GM18858 (cell line): ENCODE data around the gene PAX6.

Experiments used
- ATAC-seq: cut with Tn5 transposase; IDR thresholded peaks from one replicate; pipeline ENCODE4 v1.9.1; 2021; ENCODE audit not compliant: unreplicated experiment

PAX6 gene

GRCh38 chr11:31809541-31809856 is 1.6 kb downstream of the PAX6 start:
- ATAC-seq, result no peak

DNA sequence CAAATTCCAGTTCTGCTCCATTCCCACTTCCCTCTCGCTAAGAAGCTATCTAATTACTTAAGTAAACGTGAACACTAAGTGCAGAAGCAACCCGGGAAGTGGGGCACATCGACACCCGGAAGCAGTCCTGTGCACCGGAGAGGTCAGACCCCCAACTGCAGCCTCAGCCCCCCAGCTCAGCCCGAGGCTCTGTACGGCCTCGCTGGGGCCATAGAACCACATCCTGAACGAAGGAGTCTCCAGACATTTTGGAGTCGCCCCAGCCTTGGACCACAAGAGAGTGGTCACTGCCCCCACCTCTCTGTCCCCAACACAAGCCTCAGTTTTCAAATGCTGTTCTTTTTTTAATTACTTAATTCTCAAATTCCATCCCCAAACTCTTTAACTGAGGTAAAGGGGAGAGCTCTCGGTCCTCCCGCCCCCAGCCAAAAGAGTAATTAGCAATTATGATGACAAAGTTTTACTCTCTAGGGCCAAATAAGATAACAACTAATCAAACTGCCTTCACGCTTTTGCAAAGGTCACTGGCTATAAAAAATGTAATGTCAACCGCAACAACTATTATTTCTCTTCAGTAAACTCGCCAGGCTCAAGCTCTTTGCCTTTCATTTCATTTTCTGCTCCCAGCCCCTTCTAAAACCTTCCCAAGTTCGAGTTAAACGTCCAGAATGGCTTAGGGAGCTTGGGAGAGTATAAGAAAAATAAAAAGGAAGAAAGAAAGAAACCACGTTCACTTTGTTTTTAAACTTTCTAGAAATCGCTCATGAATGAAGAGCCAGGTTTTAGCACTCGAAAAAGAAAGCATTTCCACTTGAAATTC is 2.2 kb downstream of the PAX6 start:
- no peak for ATAC-seq

- no peak for ATAC-seq
These were observed 3.1 kb downstream of the PAX6 start for GRCh38 chr11:31807799-31808667.

DNA sequence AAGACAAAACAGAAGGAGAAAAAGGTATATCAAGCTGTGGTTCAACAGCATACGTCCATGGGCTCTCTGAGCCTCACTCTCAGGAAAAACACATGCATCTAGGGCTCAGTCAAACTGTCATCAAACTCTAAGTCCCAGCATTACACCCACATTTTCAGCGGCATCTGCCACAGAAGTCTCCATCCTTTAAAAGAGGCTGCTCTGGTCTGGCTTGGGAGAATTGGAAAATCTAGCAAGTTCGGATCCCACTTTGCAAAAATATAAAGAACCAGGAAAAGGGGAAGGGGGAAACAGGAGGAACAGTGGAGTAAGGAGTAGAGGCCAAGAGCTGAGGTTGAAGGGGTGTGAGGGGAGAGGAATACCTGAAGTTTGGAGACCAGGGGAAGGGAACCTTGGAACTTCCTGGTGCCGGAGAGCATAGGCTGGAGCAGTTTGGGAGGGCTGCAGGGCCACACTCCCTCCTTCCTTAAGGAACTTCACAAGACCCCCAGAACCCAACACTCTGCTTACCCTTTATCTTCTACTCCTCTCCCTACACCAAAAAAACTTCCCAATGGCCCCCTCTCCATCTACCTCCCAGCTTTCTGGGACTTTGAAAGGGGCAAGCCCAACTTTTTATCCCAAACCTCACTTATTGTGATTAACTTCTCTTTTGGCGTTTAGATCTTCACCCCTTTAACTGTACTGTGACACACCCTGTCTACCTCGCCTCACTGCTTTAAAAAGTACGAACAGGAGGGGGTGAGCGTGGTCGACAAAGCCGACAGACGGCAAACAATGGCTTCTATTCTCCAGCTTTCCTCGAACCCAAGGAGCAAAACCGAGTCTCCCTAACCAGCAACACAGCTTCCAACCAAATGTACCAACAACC is 4.0 kb downstream of the PAX6 start:
- no peak for ATAC-seq

DNA sequence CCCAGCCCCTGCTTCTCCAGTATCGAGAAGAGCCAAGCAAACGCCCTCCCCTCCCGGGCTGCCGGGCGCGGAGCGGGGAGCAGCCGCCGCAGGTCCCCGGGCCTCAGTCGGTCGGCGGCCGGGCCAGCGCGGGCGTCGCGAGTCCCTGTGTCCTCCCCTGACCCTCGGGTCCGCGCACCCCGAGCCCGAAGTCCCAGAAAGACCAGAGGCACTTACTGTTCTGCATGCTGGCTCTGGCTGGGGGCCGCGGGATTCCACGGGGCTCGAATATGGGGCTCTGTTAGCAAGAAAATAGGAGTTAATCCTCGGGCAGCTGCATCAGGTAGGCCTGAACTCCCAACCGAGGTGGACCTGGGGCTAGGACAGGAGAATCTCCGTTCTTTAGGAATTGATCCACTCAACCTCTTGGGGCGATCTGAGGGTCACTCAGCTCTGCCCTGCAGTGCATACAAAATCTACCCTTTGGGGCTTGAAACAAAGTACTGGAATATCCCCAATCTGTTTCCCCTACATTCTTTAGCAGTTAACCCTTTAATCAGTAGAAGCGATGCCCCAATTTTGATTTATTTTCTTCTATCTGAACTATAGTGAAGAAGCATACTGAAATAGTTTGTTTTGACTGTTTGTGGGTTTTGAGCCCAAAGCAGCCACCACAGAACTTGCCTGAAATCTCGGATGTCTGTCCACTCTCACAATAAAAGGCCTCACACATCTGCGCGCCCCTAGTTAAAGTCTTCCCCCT is 4.8 kb downstream of the PAX6 start:
- no peak for ATAC-seq

GRCh38 chr11:31805629-31806185 is 5.4 kb downstream of the PAX6 start:
- ATAC-seq, result no peak

DNA sequence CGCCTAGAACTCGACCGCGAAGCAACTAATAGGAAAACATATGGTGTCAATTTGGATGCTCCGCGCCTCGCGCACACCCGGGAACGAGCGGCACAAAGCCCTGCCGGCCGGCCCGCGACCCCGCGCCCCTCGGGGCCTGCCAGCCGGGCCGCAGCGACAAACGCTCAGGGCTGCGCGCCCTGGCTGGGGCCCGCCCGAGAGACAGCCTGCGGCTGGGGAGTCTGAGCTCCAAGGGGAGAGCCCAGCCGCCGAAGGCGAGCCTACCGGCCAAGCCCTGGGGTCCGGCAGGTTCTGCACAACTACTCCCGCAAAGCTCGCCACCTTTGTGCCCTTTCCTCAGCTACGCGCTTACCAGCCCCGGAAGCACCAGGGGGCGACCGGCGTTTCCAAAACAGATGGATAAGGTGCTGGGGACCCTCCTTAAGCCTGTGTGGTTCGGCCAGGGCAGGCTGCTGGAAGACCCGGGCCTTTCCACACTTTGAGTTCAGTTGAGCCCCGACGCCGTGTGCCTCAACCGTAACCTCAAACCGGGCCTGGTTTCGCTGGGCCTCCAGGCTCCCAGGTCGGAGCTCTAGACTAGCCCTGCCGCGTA is 6.0 kb downstream of the PAX6 start:
- ATAC-seq, result no peak

DNA sequence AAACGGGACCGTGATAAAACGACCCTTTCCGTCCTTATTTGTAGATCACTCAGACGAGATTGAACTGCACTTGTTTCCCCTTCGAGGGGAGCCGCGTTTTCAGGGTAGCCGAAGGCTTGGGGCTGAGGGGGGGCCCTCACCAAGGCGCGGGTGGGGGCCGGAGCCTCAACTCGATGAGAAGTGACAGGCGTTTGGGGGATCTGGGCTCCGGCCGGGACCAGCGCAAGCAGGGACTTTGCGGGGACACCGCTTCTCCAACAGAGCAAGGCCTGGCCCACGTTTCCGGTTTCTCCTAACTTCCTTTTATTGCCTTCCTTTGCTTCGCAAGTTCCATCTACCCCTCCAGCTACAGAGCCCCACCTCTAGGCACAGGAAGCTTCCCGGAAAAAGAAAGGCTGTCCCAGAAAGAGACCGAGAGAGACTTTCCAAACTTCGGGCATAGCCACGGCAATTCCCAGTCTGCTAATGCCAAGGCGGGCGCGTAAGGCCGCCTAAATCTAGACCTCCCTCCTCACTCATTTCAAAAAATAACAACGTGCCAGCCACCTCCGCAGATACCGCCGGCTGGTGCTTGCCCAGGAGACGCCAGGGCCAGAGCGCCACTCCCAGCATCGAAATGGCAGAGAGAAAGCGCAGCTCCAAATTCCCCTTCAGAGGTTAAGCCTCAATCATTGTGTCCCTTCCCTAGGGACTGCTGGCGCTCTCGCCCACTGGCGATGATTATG is 6.6 kb downstream of the PAX6 start:
- no peak for ATAC-seq

DNA sequence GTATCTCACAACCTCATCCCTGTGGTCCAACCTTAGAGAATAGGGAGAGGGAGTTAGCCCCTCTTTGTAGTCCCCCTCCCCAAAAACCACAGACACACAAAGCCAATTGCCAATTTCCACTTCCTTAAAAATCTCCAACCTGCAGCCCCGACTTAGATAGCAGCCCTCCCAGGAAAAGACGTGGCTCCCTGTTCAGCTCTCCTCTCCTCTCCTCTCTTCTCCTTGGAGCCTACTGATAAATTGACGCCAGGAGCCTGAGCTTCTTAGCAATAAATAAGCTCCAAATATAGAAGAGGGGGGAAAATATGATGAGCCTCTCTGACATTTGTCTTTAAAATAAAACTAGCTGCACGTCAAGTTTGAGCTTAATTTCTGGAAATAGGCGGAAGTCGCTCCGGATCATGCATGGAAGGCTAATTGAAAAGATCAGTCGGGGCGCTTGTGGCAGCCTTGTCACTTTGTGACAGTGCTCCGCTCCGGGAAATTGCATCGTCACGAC is 7.3 kb downstream of the PAX6 start:
- ATAC-seq, result no peak

- no peak for ATAC-seq
These were observed 7.9 kb downstream of the PAX6 start for GRCh38 chr11:31802990-31803812.

DNA sequence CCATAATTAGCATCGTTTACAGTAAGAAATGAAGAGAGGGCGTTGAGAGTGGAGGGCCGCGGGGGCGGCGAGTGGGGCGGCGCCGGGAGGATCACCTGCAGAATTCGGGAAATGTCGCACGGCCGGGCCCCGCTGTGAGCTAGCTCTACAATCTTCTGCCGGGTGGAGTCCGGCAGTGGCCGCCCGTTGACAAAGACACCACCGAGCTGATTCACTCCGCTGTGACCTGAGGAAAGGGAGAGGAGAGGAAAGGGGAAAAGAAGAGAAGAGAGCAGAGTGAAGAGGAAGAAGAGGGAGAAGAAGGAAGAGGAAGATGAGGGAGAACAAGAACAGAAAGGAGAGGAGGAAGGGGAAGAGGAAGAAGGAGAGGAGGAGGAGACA is 8.5 kb downstream of the PAX6 start:
- no peak for ATAC-seq

DNA sequence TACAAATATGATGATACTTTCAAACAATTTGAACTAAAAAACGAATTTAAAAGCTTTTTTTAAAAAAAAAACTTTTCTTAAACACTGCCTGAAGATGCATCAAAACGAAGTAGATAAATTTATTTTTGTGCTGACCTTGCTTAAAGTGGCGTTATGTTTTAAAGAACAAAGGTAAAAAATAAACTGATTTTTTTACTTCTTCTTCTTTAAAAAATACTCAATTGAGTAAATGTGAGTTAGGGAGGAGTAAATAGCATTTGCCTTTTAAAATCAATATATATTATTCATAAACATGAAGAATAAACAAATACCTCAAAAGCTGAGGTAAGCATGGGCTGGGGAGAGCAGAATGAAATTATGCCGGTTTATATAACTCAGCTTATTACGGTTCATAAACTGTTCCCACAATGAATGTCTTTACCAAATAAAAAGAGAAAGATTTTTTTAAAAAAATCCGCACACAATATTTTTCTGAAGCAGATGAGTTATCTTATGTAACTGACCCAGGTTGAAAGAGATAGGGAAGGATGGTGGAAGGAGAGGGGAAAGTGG is 9.0 kb downstream of the PAX6 start:
- no peak for ATAC-seq

GRCh38 chr11:31801298-31801702 is 9.8 kb downstream of the PAX6 start:
- ATAC-seq, result no peak

- ATAC-seq, result no peak
These were observed 10.5 kb downstream of the PAX6 start for GRCh38 chr11:31800398-31801265.

DNA sequence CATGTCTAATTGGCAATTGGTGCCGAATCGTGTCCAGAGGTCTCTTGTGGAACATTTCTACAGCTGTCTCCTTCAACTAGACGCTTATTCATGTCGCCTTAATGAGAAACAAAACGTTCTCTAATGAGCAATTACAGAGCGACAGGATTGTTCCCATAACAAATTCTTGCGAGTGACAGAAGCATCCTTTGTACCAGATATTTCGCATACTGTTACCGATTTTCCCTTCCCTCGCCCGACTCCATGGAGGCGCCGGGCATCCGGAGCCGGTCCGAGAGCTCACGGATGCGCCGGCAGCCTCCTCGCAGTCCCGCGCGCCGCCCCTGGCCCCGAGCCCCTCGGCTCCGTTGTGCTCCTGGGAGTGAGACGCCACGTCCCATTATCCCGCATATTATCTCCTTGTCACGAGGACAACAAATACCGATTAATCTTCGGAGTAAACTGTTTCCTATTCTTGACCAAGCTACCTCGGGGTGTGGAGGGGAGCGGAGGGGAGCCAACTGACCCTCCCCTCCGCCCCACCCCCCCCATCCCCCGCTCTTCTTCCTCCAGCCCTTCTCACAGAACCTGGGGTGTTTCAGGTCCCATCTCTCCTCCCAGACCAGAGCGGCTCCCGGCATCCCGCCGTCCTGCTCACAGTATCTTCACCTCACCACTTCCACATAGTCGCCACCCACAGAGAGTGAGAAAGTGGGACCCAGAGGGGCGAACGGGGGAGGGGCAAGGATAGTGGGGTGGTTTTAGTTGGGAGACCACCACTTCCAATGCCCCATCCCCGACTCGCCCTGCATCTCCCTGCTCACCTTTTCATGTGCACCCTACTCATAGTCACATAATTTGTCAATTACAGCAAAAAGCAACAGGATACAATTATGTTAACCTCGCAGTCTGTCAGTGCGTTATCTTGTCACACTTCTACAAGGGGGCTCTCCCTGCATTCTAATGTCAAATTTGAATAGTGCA is 11.4 kb downstream of the PAX6 start:
- no peak for ATAC-seq
